PC-9 (cell line): ENCODE data around the gene MAZ.

ENCODE experiments used
- EZH2 ChIP-seq: fragments of 200-600 bp; sonication (generic); IDR thresholded peaks from 2 replicates; pipeline ENCODE4 v1.8.0; 2017; ENCODE audit warnings: antibody characterized with exemption, low read depth
- TF ChIP-seq, protein P1 (sequence below): fragments of 200-600 bp; sonication (generic); conservative IDR thresholded peaks from 2 replicates; pipeline ENCODE4 v1.6.1; 2017; ENCODE audit warnings: mixed run types, antibody characterized with exemption, mild to moderate bottlenecking, moderate library complexity

DNA sequence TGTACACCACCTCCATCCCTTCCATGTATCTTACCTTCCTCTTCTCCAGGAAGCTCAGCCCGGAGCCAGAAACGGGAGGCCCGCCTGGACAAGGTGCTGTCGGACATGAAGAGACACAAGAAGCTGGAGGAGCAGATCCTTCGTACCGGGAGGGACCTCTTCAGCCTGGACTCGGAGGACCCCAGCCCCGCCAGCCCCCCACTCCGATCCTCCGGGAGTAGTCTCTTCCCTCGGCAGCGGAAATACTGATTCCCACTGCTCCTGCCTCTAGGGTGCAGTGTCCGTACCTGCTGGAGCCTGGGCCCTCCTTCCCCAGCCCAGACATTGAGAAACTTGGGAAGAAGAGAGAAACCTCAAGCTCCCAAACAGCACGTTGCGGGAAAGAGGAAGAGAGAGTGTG is 13.2 kb downstream of the MAZ start:
- TF ChIP-seq, protein P1, sequence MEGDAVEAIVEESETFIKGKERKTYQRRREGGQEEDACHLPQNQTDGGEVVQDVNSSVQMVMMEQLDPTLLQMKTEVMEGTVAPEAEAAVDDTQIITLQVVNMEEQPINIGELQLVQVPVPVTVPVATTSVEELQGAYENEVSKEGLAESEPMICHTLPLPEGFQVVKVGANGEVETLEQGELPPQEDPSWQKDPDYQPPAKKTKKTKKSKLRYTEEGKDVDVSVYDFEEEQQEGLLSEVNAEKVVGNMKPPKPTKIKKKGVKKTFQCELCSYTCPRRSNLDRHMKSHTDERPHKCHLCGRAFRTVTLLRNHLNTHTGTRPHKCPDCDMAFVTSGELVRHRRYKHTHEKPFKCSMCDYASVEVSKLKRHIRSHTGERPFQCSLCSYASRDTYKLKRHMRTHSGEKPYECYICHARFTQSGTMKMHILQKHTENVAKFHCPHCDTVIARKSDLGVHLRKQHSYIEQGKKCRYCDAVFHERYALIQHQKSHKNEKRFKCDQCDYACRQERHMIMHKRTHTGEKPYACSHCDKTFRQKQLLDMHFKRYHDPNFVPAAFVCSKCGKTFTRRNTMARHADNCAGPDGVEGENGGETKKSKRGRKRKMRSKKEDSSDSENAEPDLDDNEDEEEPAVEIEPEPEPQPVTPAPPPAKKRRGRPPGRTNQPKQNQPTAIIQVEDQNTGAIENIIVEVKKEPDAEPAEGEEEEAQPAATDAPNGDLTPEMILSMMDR: no peak
- no peak for TF ChIP-seq EZH2
